A549 (cell line): ENCODE results near the gene CBFA2T3.

ENCODE experiments used
- CHD2 ChIP-seq: fragments of 150-350 bp; IDR thresholded peaks from 2 replicates; pipeline ENCODE4 v1.6.1; 2014; ENCODE audit warnings: low read length; ENCODE audit not compliant: partially characterized antibody
- CTCF ChIP-seq: fragments of >200 bp; sonication (Bioruptor Twin); formaldehyde crosslinking; IDR thresholded peaks from 3 replicates; pipeline ENCODE4 v1.5.1; 2016
- EP300 ChIP-seq, 2 experiments: fragments of >200 bp; sonication (Bioruptor Twin); formaldehyde crosslinking; IDR thresholded peaks; 2 replicates in 1 of 2; 3 replicates in 1 of 2; pipeline ENCODE4 v1.6.1; 2016 to 2017
- POLR2A ChIP-seq: IDR thresholded peaks from 2 replicates; pipeline ENCODE4 v1.6.1; 2012; ENCODE audit warnings: mild to moderate bottlenecking, low read length

GRCh38 chr16:88895335-88895734 lies 81.7 kb downstream of the CBFA2T3 start:
- no peak for TF ChIP-seq CTCF
- TF ChIP-seq CHD2: no peak
- TF ChIP-seq POLR2A: no peak
- TF ChIP-seq EP300 (IDR thresholded peaks at IDR 0.05): no peak
